GM18873 (cell line): ENCODE results near the gene ARHGEF33.
"Not testable (repeated sequence)": the region's sequence is repeated elsewhere in the genome, so short reads cannot be mapped to it uniquely, and the experiment has no call there.

Experiments
- ATAC-seq: cut with Tn5 transposase; IDR thresholded peaks from one replicate; pipeline ENCODE4 v1.9.1; 2021; ENCODE audit warnings: mild to moderate bottlenecking, moderate library complexity, moderate number of reproducible peaks; ENCODE audit not compliant: unreplicated experiment, low FRiP score

The ARHGEF33 gene

GRCh38 chr2:38907743-38908562 lies 18.3 kb downstream of the ARHGEF33 start:
- ATAC-seq: peak; percentile 90

GRCh38 chr2:38909872-38910271 lies 20.2 kb downstream of the ARHGEF33 start:
- ATAC-seq: no peak

GRCh38 chr2:38911191-38911590 lies 21.5 kb downstream of the ARHGEF33 start:
- no peak for ATAC-seq

- no peak for ATAC-seq
Measured at GRCh38 chr2:38912619-38913018, 22.9 kb downstream of the ARHGEF33 start.

GRCh38 chr2:38922389-38922788 lies 32.7 kb downstream of the ARHGEF33 start:
- ATAC-seq: no peak

GRCh38 chr2:38922902-38923301 lies 33.2 kb downstream of the ARHGEF33 start:
- no peak for ATAC-seq

GRCh38 chr2:38925982-38926381 lies 36.3 kb downstream of the ARHGEF33 start:
- ATAC-seq: no peak

- ATAC-seq: no peak
Measured at GRCh38 chr2:38930600-38930999, 40.9 kb downstream of the ARHGEF33 start.

- no peak for ATAC-seq
Measured at GRCh38 chr2:38932586-38932985, 42.9 kb downstream of the ARHGEF33 start.

- ATAC-seq: no peak
Measured at GRCh38 chr2:38933653-38934052, 44.0 kb downstream of the ARHGEF33 start.

GRCh38 chr2:38934742-38935141 lies 45.1 kb downstream of the ARHGEF33 start:
- no peak for ATAC-seq

GRCh38 chr2:38935568-38936172 lies 46.0 kb downstream of the ARHGEF33 start:
- no peak for ATAC-seq

GRCh38 chr2:38936516-38936915 lies 46.8 kb downstream of the ARHGEF33 start:
- ATAC-seq: not testable (repeated sequence)

GRCh38 chr2:38937548-38937947 lies 47.9 kb downstream of the ARHGEF33 start:
- no peak for ATAC-seq

GRCh38 chr2:38940746-38941145 lies 51.1 kb downstream of the ARHGEF33 start:
- ATAC-seq: no peak

GRCh38 chr2:38943784-38944183 lies 54.1 kb downstream of the ARHGEF33 start:
- ATAC-seq: no peak

GRCh38 chr2:38945372-38945771 lies 55.7 kb downstream of the ARHGEF33 start:
- ATAC-seq: no peak

- ATAC-seq: no peak
Measured at GRCh38 chr2:38945911-38946310, 56.2 kb downstream of the ARHGEF33 start.

- ATAC-seq: no peak
Measured at GRCh38 chr2:38947241-38948239, 57.9 kb downstream of the ARHGEF33 start.

- no peak for ATAC-seq
Measured at GRCh38 chr2:38948387-38948882, 58.8 kb downstream of the ARHGEF33 start.

GRCh38 chr2:38948995-38949394 lies 59.3 kb downstream of the ARHGEF33 start:
- ATAC-seq: no peak
